Suprapubic skin (tissue), 4 donors: Measurements from ENCODE around the gene SEPTIN11. TPM values are rescaled to one million over a fixed set of nuclear protein-coding genes. Genes with fewer than 3 reads are reported as not detected.

ENCODE experiments used
- DNase-seq, 2 donors: peaks; one replicate each; pipeline ENCODE4 v3.0.0-alpha.2; 2019; ENCODE audit warnings: low spot score in 2 of 2
- H3K27ac ChIP-seq: fragments of 200-600 bp; sonication (generic); one replicate; pipeline ENCODE4 v1.5.1; 2019
- H3K27me3 ChIP-seq: fragments of 200-600 bp; sonication (generic); one replicate; pipeline ENCODE4 v1.5.1; 2019
- H3K36me3 ChIP-seq: fragments of 200-600 bp; sonication (generic); one replicate; pipeline ENCODE4 v1.5.1; 2019
- H3K4me1 ChIP-seq: fragments of 200-600 bp; sonication (generic); one replicate; pipeline ENCODE4 v1.5.1; 2019
- H3K4me3 ChIP-seq: fragments of 200-600 bp; sonication (generic); one replicate; pipeline ENCODE4 v1.5.1; 2019; ENCODE audit warnings: mild to moderate bottlenecking
- H3K9me3 ChIP-seq: fragments of 200-600 bp; sonication (generic); one replicate; pipeline ENCODE4 v1.5.1; 2019
- CTCF ChIP-seq, 2 donors: fragments of 200-600 bp in 1 of 2; fragments of 450-650 bp in 1 of 2; sonication (generic) in 1 of 2; IDR thresholded peaks; one replicate each; pipeline ENCODE4 v1.5.1; 2016 to 2019; ENCODE audit warnings: antibody characterized with exemption in 2 of 2, mild to moderate bottlenecking in 1 of 2, moderate library complexity in 1 of 2
- EP300 ChIP-seq: sonication (generic); formaldehyde crosslinking; IDR thresholded peaks from one replicate; pipeline ENCODE4 v1.6.1; 2017; ENCODE audit warnings: antibody characterized with exemption
- POLR2A ChIP-seq, 2 donors: fragments of 450-650 bp; IDR thresholded peaks; one replicate each; pipeline ENCODE4 v1.6.1; 2017; ENCODE audit warnings: antibody characterized with exemption in 2 of 2, mild to moderate bottlenecking in 2 of 2, moderate library complexity in 2 of 2
- POLR2AphosphoS5 ChIP-seq, 3 donors: sonication (generic); formaldehyde crosslinking; IDR thresholded peaks; one replicate each; pipeline ENCODE4 v1.6.1; 2017; ENCODE audit warnings: antibody characterized with exemption in 3 of 3
- WGBS: methylation state at CpG from one replicate; pipeline ENCODE4 v1.1.5; 2018; 5-methylcytosine and 5-hydroxymethylcytosine counted together
- total RNA-seq, 4 donors: library from RNA; depleted of rRNA; stranded (reverse); fragments of >200 nt; gene quantifications; one replicate each; pipeline ENCODE4 v1.1.0, GENCODE V29; 2016

SEPTIN11 gene
- total RNA-seq, 4 donors from 2014 or later = 18.6 to 41.6 (median 25.1) TPM

GRCh38 chr4:76972306-76972705 lies 22.8 kb downstream of the SEPTIN11 start:
- H3K36me3 ChIP-seq = no peaks in the 10 kb centered on the region
- DNase-seq = no peak
- H3K4me1 ChIP-seq = peaks cover 5% of the 10 kb centered on the region
- 89% methylated on average over 1 of the region's 1 CpG for WGBS
- TF ChIP-seq CTCF (IDR thresholded peaks at IDR 0.05) = no peak
- no peak for TF ChIP-seq EP300
- TF ChIP-seq POLR2A (IDR thresholded peaks at IDR 0.05) = no peak
- no peak for TF ChIP-seq POLR2AphosphoS5 (IDR thresholded peaks at IDR 0.05)
- no peak overlapping the region for H3K27ac ChIP-seq
- H3K9me3 ChIP-seq = no peaks in the 10 kb centered on the region
- no peak overlapping the region for H3K4me3 ChIP-seq
- no peaks in the 10 kb centered on the region for H3K27me3 ChIP-seq

- Histone ChIP-seq H3K36me3 (no peaks in the 10 kb centered on the region), H3K4me1 (peaks cover 3% of the 10 kb centered on the region), H3K27me3 (no peaks in the 10 kb centered on the region), H3K4me3 (no peak overlapping the region), H3K27ac (no peak overlapping the region), H3K9me3 (no peaks in the 10 kb centered on the region)
- DNase-seq = no peak
- WGBS = 85% methylated on average over 2 of the region's 2 CpGs
- TF ChIP-seq POLR2A (IDR thresholded peaks at IDR 0.05) = no peak
- TF ChIP-seq EP300 = no peak
- no peak for TF ChIP-seq CTCF (IDR thresholded peaks at IDR 0.05)
- no peak for TF ChIP-seq POLR2AphosphoS5 (IDR thresholded peaks at IDR 0.05)
Measured at GRCh38 chr4:76974150-76974549, 24.6 kb downstream of the SEPTIN11 start.

GRCh38 chr4:76977113-76977512 lies 27.6 kb downstream of the SEPTIN11 start:
- H3K4me3 ChIP-seq = no peak overlapping the region
- H3K9me3 ChIP-seq = no peaks in the 10 kb centered on the region
- TF ChIP-seq POLR2AphosphoS5 (IDR thresholded peaks at IDR 0.05) (no peak), EP300 (no peak), POLR2A (IDR thresholded peaks at IDR 0.05) (no peak), CTCF (IDR thresholded peaks at IDR 0.05) (no peak)
- H3K4me1 ChIP-seq = peaks cover 8% of the 10 kb centered on the region
- no peaks in the 10 kb centered on the region for H3K27me3 ChIP-seq
- no peak overlapping the region for H3K27ac ChIP-seq
- no peak for DNase-seq
- H3K36me3 ChIP-seq = no peaks in the 10 kb centered on the region

GRCh38 chr4:76977736-76978350 lies 28.3 kb downstream of the SEPTIN11 start:
- 63% methylated on average over 3 of the region's 3 CpGs for WGBS
- H3K27ac ChIP-seq = no peak overlapping the region
- TF ChIP-seq CTCF (IDR thresholded peaks at IDR 0.05) (no peak), POLR2A (IDR thresholded peaks at IDR 0.05) (no peak)
- DNase-seq = no peak
- no peaks in the 10 kb centered on the region for H3K27me3 ChIP-seq
- no peaks in the 10 kb centered on the region for H3K36me3 ChIP-seq
- no peaks in the 10 kb centered on the region for H3K9me3 ChIP-seq
- H3K4me1 ChIP-seq = peaks cover 11% of the 10 kb centered on the region
- no peak overlapping the region for H3K4me3 ChIP-seq

- H3K27me3 ChIP-seq = no peaks in the 10 kb centered on the region
Measured at GRCh38 chr4:76979236-76979635, 29.7 kb downstream of the SEPTIN11 start.

More at GRCh38 chr4:76979236-76979635, 29.7 kb downstream of the SEPTIN11 start:
- H3K27ac ChIP-seq = no peak overlapping the region
- H3K4me1 ChIP-seq = peaks cover 25% of the 10 kb centered on the region
- 88% methylated on average over 2 of the region's 2 CpGs for WGBS
- H3K36me3 ChIP-seq = no peaks in the 10 kb centered on the region
- no peaks in the 10 kb centered on the region for H3K9me3 ChIP-seq
- DNase-seq = no peak
- no peak for TF ChIP-seq CTCF (IDR thresholded peaks at IDR 0.05)
- no peak for TF ChIP-seq POLR2AphosphoS5 (IDR thresholded peaks at IDR 0.05)
- H3K4me3 ChIP-seq = no peak overlapping the region
